ENCODE results near the gene KCNK13. TPM values are rescaled to one million over a fixed set of nuclear protein-coding genes. Genes with fewer than 3 reads are reported as not detected.

Gene KCNK13
- total and polyA plus RNA-seq, 2 of the 13 experiments (the other 11 are each of a cell fraction or from before 2014, with no cell fraction given): 0.08 to 0.29 TPM

DNA sequence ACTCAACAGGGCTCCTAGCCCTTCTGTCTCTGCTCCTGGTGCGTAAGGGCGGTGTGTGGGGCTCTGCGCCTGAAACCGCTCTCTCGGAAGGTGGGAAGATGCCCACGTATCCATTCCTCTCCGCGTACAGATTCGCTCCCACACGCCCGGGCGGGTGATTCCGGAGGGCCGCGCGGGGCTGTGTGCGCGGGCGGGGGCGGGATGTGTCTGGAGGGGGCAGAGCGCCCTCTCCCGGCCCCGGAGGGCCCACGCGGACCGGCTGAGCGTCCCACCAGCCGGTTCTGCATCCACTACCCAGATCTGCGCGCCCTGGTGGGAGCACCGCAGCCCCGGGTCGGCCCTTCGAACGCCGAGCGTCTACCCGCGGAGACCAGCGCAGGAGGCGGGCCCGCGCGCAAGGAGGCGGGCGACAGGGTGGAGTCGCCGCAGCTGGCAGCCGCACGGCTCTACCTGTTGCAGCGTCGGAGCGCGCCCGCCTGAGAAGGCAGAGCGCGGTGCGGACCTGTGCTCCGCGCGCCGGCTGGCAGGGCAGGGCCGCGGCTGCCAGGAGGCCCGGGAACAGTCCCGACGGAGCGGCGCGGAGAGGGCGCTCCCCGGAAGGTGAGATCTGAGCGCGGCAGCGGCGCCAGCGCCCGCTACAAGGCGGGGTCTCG, 1.4 kb upstream of the KCNK13 start (continued):
- TF ChIP-seq NFE2 (CRISPR knock-in tag; IDR thresholded peaks at IDR 0.05) (no peak), ZNF160 (CRISPR knock-in tag; IDR thresholded peaks at IDR 0.05) (no peak), ZNF264 (CRISPR knock-in tag; IDR thresholded peaks at IDR 0.05) (no peak), HOXA5 (CRISPR knock-in tag; IDR thresholded peaks at IDR 0.05) (0 out of 2 replicates have a peak, but pooled peaks have one; percentile 12), ZNF891 (CRISPR knock-in tag; IDR thresholded peaks at IDR 0.05) (0 out of 2 replicates have a peak, but pooled peaks have one; percentile 16), ZNF296 (CRISPR knock-in tag; conservative IDR thresholded peaks at IDR 0.05) (no peak), ZNF460 (CRISPR knock-in tag; IDR thresholded peaks at IDR 0.05; ENCODE audit: borderline replicate concordance) (no peak), KLF9 (CRISPR knock-in tag; IDR thresholded peaks at IDR 0.05; ENCODE audit: low read depth) (no peak), ZNF567 (CRISPR knock-in tag; IDR thresholded peaks at IDR 0.05; ENCODE audit: borderline replicate concordance) (0 out of 2 replicates have a peak, but pooled peaks have one; percentile 73), ZNF782 (CRISPR knock-in tag; IDR thresholded peaks at IDR 0.05; ENCODE audit: borderline replicate concordance) (no peak), CC2D1A (CRISPR knock-in tag; IDR thresholded peaks at IDR 0.05) (no peak), CBFB (CRISPR knock-in tag; IDR thresholded peaks at IDR 0.05) (no peak), SMARCC2 (IDR thresholded peaks at IDR 0.05) (no peak), KLF16 (CRISPR knock-in tag; IDR thresholded peaks at IDR 0.05) (0 out of 4 replicates have a peak, but pooled peaks of 1 of the 2 experiments have one; percentile 18), ZNF260 (CRISPR knock-in tag; IDR thresholded peaks at IDR 0.05; ENCODE audit: borderline replicate concordance, low read depth) (no peak), BRD4 (CRISPR knock-in tag; IDR thresholded peaks at IDR 0.05) (no peak), ZBTB38 (CRISPR knock-in tag; IDR thresholded peaks at IDR 0.05) (no peak), ZSCAN12 (CRISPR knock-in tag; IDR thresholded peaks at IDR 0.05) (no peak), KLF13 (CRISPR knock-in tag; IDR thresholded peaks at IDR 0.05) (no peak)
- TF ChIP-seq, protein P1, sequence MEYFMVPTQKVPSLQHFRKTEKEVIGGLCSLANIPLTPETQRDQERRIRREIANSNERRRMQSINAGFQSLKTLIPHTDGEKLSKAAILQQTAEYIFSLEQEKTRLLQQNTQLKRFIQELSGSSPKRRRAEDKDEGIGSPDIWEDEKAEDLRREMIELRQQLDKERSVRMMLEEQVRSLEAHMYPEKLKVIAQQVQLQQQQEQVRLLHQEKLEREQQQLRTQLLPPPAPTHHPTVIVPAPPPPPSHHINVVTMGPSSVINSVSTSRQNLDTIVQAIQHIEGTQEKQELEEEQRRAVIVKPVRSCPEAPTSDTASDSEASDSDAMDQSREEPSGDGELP (IDR thresholded peaks at IDR 0.05; ENCODE audit: borderline replicate concordance, low read depth): no peak
- TF ChIP-seq, protein P2, sequence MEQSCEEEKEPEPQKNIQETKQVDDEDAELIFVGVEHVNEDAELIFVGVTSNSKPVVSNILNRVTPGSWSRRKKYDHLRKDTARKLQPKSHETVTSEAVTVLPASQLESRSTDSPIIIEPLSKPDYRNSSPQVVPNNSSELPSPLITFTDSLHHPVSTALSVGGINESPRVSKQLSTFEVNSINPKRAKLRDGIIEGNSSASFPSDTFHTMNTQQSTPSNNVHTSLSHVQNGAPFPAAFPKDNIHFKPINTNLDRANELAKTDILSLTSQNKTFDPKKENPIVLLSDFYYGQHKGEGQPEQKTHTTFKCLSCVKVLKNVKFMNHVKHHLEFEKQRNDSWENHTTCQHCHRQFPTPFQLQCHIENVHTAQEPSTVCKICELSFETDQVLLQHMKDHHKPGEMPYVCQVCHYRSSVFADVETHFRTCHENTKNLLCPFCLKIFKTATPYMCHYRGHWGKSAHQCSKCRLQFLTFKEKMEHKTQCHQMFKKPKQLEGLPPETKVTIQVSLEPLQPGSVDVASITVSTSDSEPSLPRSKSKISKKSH (CRISPR knock-in tag; IDR thresholded peaks at IDR 0.05; ENCODE audit: borderline replicate concordance): no peak
- TF ChIP-seq, protein P3, sequence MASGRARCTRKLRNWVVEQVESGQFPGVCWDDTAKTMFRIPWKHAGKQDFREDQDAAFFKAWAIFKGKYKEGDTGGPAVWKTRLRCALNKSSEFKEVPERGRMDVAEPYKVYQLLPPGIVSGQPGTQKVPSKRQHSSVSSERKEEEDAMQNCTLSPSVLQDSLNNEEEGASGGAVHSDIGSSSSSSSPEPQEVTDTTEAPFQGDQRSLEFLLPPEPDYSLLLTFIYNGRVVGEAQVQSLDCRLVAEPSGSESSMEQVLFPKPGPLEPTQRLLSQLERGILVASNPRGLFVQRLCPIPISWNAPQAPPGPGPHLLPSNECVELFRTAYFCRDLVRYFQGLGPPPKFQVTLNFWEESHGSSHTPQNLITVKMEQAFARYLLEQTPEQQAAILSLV (CRISPR knock-in tag; IDR thresholded peaks at IDR 0.05; ENCODE audit: borderline replicate concordance): peak; percentile 45; the same call in 1 of the 2 replicates
- TF ChIP-seq, protein P4, sequence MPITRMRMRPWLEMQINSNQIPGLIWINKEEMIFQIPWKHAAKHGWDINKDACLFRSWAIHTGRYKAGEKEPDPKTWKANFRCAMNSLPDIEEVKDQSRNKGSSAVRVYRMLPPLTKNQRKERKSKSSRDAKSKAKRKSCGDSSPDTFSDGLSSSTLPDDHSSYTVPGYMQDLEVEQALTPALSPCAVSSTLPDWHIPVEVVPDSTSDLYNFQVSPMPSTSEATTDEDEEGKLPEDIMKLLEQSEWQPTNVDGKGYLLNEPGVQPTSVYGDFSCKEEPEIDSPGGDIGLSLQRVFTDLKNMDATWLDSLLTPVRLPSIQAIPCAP (CRISPR knock-in tag; IDR thresholded peaks at IDR 0.05; ENCODE audit: low read depth): no peak
- TF ChIP-seq, protein P5, sequence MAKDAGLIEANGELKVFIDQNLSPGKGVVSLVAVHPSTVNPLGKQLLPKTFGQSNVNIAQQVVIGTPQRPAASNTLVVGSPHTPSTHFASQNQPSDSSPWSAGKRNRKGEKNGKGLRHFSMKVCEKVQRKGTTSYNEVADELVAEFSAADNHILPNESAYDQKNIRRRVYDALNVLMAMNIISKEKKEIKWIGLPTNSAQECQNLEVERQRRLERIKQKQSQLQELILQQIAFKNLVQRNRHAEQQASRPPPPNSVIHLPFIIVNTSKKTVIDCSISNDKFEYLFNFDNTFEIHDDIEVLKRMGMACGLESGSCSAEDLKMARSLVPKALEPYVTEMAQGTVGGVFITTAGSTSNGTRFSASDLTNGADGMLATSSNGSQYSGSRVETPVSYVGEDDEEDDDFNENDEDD (CRISPR knock-in tag; IDR thresholded peaks at IDR 0.05; ENCODE audit: borderline replicate concordance): peak; percentile 55; the same call in 1 of the 2 replicates
- TF ChIP-seq, protein P6, sequence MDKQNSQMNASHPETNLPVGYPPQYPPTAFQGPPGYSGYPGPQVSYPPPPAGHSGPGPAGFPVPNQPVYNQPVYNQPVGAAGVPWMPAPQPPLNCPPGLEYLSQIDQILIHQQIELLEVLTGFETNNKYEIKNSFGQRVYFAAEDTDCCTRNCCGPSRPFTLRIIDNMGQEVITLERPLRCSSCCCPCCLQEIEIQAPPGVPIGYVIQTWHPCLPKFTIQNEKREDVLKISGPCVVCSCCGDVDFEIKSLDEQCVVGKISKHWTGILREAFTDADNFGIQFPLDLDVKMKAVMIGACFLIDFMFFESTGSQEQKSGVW (CRISPR knock-in tag; IDR thresholded peaks at IDR 0.05; ENCODE audit: borderline replicate concordance): no peak

Data from HepG2 (cell line).